ENCODE results near the gene NDUFV1.
"Not testable (repeated sequence)": the region's sequence is repeated elsewhere in the genome, so short reads cannot be mapped to it uniquely, and the experiment has no call there.

NDUFV1 gene

GRCh38 chr11:67586568-67587250 is 20.0 kb upstream of the NDUFV1 start:
- no peak for DNase-seq (ENCODE audit: low read depth, low spot score)
- in situ Hi-C loops (cut with HindIII; ENCODE audit: low sequenced_read_pairs), result no loop called here
- H3K4me3 ChIP-seq (ENCODE audit: low read depth, low read length), result no peak overlapping the region
- TF ChIP-seq CTCF (IDR thresholded peaks at IDR 0.05; ENCODE audit: low read depth, low read length), result no peak

- in situ Hi-C loops (cut with HindIII; ENCODE audit: low sequenced_read_pairs), result no loop called here
- DNase-seq (ENCODE audit: low read depth, low spot score), result no peak
- TF ChIP-seq CTCF (IDR thresholded peaks at IDR 0.05; ENCODE audit: low read depth, low read length), result no peak
- H3K4me3 ChIP-seq (ENCODE audit: low read depth, low read length), result no peak overlapping the region
Measured at GRCh38 chr11:67588136-67588503, 18.6 kb upstream of the NDUFV1 start.

GRCh38 chr11:67588899-67589415 is 17.8 kb upstream of the NDUFV1 start:
- in situ Hi-C loops (cut with HindIII; ENCODE audit: low sequenced_read_pairs); H3K4me3 ChIP-seq (ENCODE audit: low read depth, low read length); DNase-seq (ENCODE audit: low read depth, low spot score): not testable (repeated sequence)

GRCh38 chr11:67592880-67593564 is 13.7 kb upstream of the NDUFV1 start:
- no peak overlapping the region for H3K4me3 ChIP-seq (ENCODE audit: low read depth, low read length)
- TF ChIP-seq CTCF (IDR thresholded peaks at IDR 0.05; ENCODE audit: low read depth, low read length), result no peak
- DNase-seq (ENCODE audit: low read depth, low spot score), result no peak
- in situ Hi-C loops (cut with HindIII; ENCODE audit: low sequenced_read_pairs), result no loop called here

GRCh38 chr11:67593565-67593905 is 13.2 kb upstream of the NDUFV1 start:
- DNase-seq (ENCODE audit: low read depth, low spot score), result no peak
- in situ Hi-C loops (cut with HindIII; ENCODE audit: low sequenced_read_pairs), result no loop called here
- no peak overlapping the region for H3K4me3 ChIP-seq (ENCODE audit: low read depth, low read length)
- no peak for TF ChIP-seq CTCF (IDR thresholded peaks at IDR 0.05; ENCODE audit: low read depth, low read length)

GRCh38 chr11:67594480-67594879 is 12.3 kb upstream of the NDUFV1 start:
- in situ Hi-C loops (cut with HindIII; ENCODE audit: low sequenced_read_pairs), result no loop called here
- no peak for TF ChIP-seq CTCF (IDR thresholded peaks at IDR 0.05; ENCODE audit: low read depth, low read length)
- no peak overlapping the region for H3K4me3 ChIP-seq (ENCODE audit: low read depth, low read length)
- DNase-seq (ENCODE audit: low read depth, low spot score), result no peak

GRCh38 chr11:67596753-67597300 is 9.9 kb upstream of the NDUFV1 start:
- no peak overlapping the region for H3K4me3 ChIP-seq (ENCODE audit: low read depth, low read length)
- TF ChIP-seq CTCF (IDR thresholded peaks at IDR 0.05; ENCODE audit: low read depth, low read length), result no peak
- in situ Hi-C loops (cut with HindIII; ENCODE audit: low sequenced_read_pairs), result no loop called here
- no peak for DNase-seq (ENCODE audit: low read depth, low spot score)

GRCh38 chr11:67597458-67597857 is 9.3 kb upstream of the NDUFV1 start:
- DNase-seq (ENCODE audit: low read depth, low spot score); in situ Hi-C loops (cut with HindIII; ENCODE audit: low sequenced_read_pairs); H3K4me3 ChIP-seq (ENCODE audit: low read depth, low read length): not testable (repeated sequence)

- H3K4me3 ChIP-seq (ENCODE audit: low read depth, low read length); in situ Hi-C loops (cut with HindIII; ENCODE audit: low sequenced_read_pairs); DNase-seq (ENCODE audit: low read depth, low spot score): not testable (repeated sequence)
Measured at GRCh38 chr11:67597963-67598362, 8.8 kb upstream of the NDUFV1 start.

All from astrocyte of the spinal cord (primary cell).